Measurements from ENCODE around the gene BASP1. TPM values are rescaled to one million over a fixed set of nuclear protein-coding genes. Genes with fewer than 3 reads are reported as not detected.

Gene BASP1
- total and polyA plus RNA-seq, 7 donors = 7.4 to 18.6 (median 11.1) TPM

- peaks cover 0 to 5% (median 4%) of the 10 kb centered on the region in 4 donors for H3K4me1 ChIP-seq
- no peaks in the 10 kb centered on the region for H3K36me3 ChIP-seq
- no peak overlapping the region for H3K27ac ChIP-seq
- peaks cover 0 to 19% (median 6%) of the 10 kb centered on the region in 3 donors for H3K27me3 ChIP-seq
- DNase-seq = no peak
- WGBS, 2 donors = 90% methylated on average over 5 of the region's 5 CpGs
- intact Hi-C loops (cut with DNase I) = no loop called here
- H3K9me3 ChIP-seq = no peaks in the 10 kb centered on the region
- TF ChIP-seq POLR2AphosphoS5 (IDR thresholded peaks at IDR 0.05) (no peak), POLR2A (IDR thresholded peaks at IDR 0.05) (no peak), CTCF (IDR thresholded peaks at IDR 0.05) (no peak)
- no peak overlapping the region for H3K4me3 ChIP-seq
Measured at GRCh38 chr5:17223367-17224185, 6.1 kb downstream of the BASP1 start.

DNA sequence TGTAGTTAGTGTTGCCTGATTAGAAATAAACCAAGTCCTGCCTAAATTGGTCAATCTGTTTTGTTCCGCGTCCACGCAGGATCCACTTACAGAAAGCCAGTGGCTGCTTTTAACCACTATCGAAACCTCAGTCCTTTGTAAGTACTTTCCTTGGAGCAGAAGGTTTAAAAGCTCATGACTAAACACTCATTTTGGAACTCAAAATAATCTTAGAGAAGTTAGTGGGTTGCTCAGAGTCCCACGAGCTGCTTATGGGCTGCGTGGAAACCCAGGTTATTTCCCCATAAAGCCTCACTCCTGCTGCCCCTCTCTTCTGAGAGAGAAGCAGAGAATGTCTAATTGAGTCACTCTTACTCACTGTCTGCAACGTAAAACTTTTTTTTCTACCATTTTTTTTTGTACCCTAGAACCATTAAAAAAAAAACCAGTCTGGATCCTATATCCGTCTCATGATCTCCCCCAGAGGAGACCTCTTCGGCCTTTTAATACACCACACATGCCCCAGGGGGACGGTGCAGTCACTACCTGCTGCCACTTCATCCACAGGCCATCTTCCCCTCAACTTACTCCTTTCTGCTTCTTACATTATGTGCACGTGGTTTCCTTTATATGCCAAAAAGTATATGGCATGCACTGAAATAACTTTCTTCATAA, 7.6 kb downstream of the BASP1 start:
- H3K4me3 ChIP-seq = no peak overlapping the region
- intact Hi-C loops (cut with DNase I) = no loop called here
- H3K36me3 ChIP-seq = no peaks in the 10 kb centered on the region
- H3K4me1 ChIP-seq = no peaks in the 10 kb centered on the region
- no peak for TF ChIP-seq POLR2AphosphoS5 (IDR thresholded peaks at IDR 0.05)
- no peak for TF ChIP-seq POLR2A (IDR thresholded peaks at IDR 0.05)
- TF ChIP-seq CTCF (IDR thresholded peaks at IDR 0.05) = no peak
- TF ChIP-seq EP300 (IDR thresholded peaks at IDR 0.05) = no peak
- no peak for DNase-seq
- H3K9me3 ChIP-seq = no peaks in the 10 kb centered on the region
- H3K27me3 ChIP-seq = peaks cover 0 to 7% (median 0%) of the 10 kb centered on the region in 3 donors
- no peak overlapping the region for H3K27ac ChIP-seq
- 78 to 91% methylated on average over 11 of the region's 11 CpGs for WGBS, 2 donors

- H3K27me3 ChIP-seq = peaks cover 0 to 7% (median 0%) of the 10 kb centered on the region in 3 donors
- H3K4me1 ChIP-seq = no peaks in the 10 kb centered on the region
- H3K4me3 ChIP-seq = no peak overlapping the region
- intact Hi-C loops (cut with DNase I) = no loop called here
- no peaks in the 10 kb centered on the region for H3K9me3 ChIP-seq
- no peak for TF ChIP-seq CTCF (IDR thresholded peaks at IDR 0.05)
- TF ChIP-seq POLR2A (IDR thresholded peaks at IDR 0.05) = no peak
- TF ChIP-seq EP300 (IDR thresholded peaks at IDR 0.05) = no peak
- TF ChIP-seq POLR2AphosphoS5 (IDR thresholded peaks at IDR 0.05) = no peak
- WGBS, 2 donors = 81 to 90% methylated on average over 9 of the region's 9 CpGs
- DNase-seq = no peak
- no peaks in the 10 kb centered on the region for H3K36me3 ChIP-seq
- H3K27ac ChIP-seq = no peak overlapping the region
Measured at GRCh38 chr5:17225520-17225919, 8.1 kb downstream of the BASP1 start.

DNA sequence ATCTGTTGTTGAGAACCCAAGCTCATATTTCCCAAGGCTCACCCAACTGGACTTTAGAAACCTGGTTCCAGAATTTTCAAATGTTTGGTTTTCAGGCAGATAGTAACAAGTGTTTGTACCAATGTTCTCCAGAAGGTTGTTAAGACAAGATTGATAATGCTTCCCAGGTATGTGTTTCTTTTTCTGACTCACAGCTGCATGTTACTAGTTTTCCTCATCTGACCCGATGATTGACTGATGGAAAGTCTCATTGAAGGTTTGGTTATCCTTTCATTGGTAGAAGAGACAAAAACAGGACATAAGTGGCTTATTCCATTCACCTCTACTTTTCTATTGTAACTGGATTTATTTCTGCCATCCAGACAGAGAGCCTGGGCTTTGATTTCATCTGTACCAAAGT, 10.4 kb downstream of the BASP1 start:
- no peaks in the 10 kb centered on the region for H3K27me3 ChIP-seq
- H3K4me3 ChIP-seq = no peak overlapping the region
- no peak for DNase-seq
- no peak overlapping the region for H3K27ac ChIP-seq
- H3K9me3 ChIP-seq = no peaks in the 10 kb centered on the region
- WGBS, 2 donors = 88 to 93% methylated on average over 1 of the region's 1 CpG
- H3K4me1 ChIP-seq = no peaks in the 10 kb centered on the region
- intact Hi-C loops (cut with DNase I) = no loop called here
- no peak for TF ChIP-seq CTCF (IDR thresholded peaks at IDR 0.05)
- TF ChIP-seq POLR2A (IDR thresholded peaks at IDR 0.05) = no peak
- TF ChIP-seq POLR2AphosphoS5 (IDR thresholded peaks at IDR 0.05) = no peak
- no peak for TF ChIP-seq EP300 (IDR thresholded peaks at IDR 0.05)
- no peaks in the 10 kb centered on the region for H3K36me3 ChIP-seq

Measured in sigmoid colon (tissue), 7 donors.